ENCODE data around the gene BAG5.

The BAG5 gene

GRCh38 chr14:103563844-103564505, 1.5 kb upstream of the BAG5 start:
- DNase-seq (ENCODE audit: low spot score): no peak

DNA sequence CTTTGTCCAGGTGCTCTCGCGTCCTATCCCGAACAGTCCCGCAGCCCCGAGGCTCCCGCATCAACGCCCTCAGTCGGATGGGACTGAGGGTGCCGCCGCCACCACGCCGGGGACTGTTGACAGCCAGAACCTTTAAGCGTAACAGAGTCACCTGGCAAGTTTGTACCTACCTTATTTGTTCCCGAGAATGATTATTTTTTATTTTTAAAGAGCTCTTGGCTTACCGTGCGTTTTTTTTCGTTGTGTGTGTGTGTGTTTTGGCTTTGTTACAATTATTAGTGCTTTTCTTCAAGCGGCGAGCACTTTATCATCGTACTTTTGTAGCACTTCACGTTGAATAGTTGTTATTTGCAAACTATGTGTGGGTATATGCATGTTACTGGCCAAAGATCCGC, 766 bp upstream of the BAG5 start:
- DNase-seq (ENCODE audit: low spot score): no peak

DNA sequence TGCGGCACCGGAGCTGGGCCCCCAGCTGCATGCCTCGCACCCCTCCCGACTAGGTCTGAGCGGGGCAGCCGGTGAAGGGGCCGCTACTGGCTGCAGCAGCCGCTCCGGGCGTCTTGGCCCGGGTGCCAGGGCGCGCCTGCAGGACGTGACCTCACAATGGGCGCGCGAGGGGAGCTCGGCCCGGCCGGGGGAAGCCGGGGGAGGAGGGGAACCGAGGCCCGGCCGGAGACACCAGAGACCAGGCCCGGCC, 353 bp downstream of the BAG5 start:
- DNase-seq (ENCODE audit: low spot score): peak; percentile 61

- DNase-seq (ENCODE audit: low spot score): peak; percentile 75
These were observed 877 bp downstream of the BAG5 start for GRCh38 chr14:103561381-103562178.

DNA sequence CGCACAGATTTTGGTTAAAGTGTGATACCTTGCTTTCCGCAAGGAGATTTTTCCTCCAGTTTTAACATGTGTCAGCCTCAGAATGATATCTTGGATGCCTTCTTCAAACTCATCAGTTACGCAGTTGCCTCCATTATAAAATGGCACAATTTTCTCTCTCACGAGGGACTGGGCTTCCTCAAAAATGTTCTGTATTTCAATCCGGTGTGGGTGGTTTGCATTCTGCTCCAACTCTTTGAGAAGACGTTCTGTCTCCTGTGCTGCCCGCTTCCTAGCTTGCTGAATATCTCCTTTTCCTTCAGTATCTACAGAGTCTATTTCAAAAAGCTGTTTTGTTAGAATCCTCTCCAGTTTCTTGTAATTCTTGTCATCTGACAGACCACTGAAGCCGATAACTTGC, 1.8 kb downstream of the BAG5 start:
- no peak for DNase-seq (ENCODE audit: low spot score)

DNA sequence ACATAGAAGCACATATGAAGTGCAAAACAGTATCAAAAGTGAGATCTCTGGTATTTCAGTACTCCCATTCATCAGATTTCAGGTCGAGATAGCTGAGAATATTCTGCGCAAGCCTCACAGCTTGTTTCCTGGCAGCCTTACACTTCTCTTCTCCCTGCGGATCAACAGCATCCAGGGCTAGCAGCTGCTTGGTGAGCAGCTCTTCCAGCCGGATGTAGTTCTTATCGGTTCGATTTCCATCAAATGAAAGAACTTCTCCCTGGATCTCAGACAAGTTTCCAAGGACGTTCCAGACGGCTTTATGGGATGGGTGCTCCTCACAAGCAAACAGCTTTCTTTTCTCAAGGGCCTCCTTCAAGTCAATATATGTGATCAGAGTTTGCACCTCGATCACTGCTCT, 2.7 kb downstream of the BAG5 start:
- DNase-seq (ENCODE audit: low spot score): no peak

DNA sequence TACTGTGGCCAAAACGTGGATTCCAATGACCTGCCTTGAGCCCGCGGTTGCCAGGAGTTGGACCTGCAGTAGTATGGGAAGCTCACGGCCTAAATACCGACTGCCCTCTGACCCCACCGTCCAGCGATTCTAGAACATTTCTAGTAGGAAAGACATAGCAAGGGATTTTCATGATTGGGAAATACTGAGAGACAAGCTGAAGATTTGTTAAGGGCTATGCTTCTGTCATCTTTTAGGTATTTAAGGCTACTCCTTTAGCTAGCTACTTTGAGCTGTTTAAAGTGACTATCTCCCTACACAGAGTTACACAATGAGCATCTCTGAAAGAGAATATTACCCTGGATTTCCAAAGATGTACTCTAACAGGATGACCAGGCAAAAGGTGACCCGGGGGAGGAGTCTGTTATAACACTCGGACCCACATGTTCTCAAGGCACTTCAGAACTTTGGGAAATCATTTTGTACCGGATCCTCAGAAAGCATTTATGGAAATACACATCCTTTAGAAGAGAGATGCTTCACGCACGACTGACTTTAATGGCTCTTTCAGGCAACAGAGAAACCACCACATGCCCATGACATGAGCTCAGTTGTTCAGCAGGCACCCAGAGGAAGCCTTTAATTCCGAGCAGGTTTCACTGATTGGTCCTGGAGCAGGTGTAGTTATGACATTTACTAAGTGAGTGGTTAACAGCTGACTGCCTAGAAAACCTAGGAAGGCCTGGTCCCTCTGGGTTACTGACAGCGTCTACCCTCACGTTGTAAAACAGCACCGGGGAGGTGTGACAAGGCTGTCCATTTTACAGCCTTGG, 4.2 kb downstream of the BAG5 start:
- DNase-seq (ENCODE audit: low spot score): no peak

DNA sequence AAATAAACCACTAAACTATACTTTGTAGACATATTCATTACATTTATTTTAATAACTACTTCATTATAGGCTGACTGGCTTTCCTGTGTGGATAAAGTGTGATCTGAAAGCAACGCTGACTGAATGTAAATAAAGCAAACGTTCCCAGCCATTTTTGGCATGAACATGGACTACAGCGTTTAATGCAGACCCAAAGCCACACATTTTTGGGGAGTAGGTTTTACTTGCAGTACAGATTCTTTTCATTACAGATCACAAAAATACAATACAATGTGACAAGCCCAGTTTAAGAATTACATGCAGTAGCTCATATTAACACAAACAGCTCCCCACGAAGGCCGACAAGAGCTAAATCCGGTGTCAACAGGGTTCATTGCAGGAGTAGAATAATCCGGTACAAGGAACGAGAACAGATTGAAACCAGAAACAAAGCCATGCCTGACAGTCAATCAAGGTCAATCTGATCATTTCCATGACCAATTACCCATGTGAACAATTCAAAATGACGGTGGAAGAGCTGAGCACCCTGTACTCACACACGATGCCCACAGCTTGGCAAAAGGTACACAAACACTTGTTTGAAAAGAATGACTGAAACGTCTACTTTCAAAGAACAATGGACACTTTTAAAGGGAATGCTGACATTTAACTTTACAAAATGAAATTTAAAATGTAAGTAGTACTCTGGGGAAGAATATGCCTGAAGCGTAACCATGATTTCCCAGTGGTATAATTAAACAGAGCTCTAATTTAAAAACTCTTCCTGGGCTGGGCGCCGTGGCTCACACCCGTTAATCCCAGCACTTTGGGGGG, 5.3 kb downstream of the BAG5 start:
- no peak for DNase-seq (ENCODE audit: low spot score)

GRCh38 chr14:103555559-103556337, 6.7 kb downstream of the BAG5 start:
- DNase-seq (ENCODE audit: low spot score): no peak

GRCh38 chr14:103552846-103553210, 9.6 kb downstream of the BAG5 start:
- no peak for DNase-seq (ENCODE audit: low spot score)

DNA sequence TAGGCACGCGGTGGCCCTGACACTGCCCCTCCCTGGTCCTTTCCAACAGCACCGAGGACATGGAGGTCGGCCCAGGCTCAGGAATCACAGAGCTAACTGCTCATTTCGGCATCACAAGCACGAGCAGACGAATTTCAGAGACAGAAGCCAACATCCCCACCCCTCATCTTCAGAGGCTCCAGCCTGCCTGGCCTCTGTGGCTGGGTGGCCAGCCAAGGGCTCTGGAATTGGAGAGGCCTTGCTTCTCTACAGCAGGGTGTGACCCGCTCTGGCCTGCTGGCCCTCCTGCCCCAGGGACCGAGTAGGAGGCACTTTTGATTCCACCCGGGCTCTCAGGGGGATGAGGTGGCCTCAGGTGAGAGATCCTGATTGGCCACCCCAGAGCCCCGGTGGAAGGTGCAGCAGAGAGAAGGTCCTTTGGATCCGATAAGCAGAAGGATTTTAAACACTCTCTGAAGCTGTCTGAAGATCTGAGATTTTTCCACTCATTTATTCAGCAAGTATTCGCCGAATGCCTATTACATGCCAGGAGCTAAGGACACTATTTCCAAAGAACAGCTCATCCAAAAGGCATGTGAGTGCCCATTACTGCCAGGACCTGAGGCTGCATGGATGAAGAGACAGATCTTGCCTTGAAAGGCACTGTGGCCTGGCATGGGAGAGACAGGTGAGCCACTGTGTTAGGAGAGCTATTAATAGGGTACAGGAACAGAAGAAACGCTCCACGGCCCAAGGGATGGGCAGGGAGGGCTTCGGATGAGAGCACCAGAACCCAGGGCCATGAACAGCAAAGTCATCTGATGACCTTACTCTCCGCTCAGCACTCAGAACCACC, 10.2 kb downstream of the BAG5 start:
- peak; percentile 44 for DNase-seq (ENCODE audit: low spot score)

GRCh38 chr14:103551338-103551762, 11.1 kb downstream of the BAG5 start:
- DNase-seq (ENCODE audit: low spot score): no peak

GRCh38 chr14:103550451-103551337, 11.8 kb downstream of the BAG5 start:
- DNase-seq (ENCODE audit: low spot score): no peak

- DNase-seq (ENCODE audit: low spot score): no peak
These were observed 12.8 kb downstream of the BAG5 start for GRCh38 chr14:103549361-103550311.

- no peak for DNase-seq (ENCODE audit: low spot score)
These were observed 13.8 kb downstream of the BAG5 start for GRCh38 chr14:103548463-103549351.

- DNase-seq (ENCODE audit: low spot score): no peak
These were observed 14.5 kb downstream of the BAG5 start for GRCh38 chr14:103547941-103548462.

DNA sequence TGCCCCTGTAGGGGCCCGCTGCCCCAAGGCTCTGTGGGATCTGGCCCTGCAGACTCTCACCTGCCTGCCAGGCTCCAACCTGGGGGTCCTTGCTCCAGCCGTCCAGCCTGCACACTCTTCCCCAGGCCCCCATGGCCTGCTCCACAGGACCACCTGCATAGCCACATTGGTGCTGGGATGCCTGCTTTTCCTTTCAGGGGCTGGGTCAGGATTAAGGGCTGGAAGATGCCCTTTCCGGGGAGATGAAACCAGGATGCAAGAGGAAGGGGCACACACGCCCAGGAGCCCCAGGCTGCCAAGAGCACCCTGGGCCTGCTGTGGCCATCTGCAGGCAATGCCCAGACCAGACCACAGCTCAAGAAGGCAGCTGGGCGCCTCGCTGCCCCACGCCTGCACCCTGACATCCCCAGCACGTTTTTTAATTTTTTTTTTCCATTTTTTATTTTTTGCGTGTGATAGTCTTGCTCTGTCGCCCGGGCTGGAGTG, 15.0 kb downstream of the BAG5 start:
- no peak for DNase-seq (ENCODE audit: low spot score)

Data from hepatic stellate cell (primary cell).